CD14-positive monocyte (primary cell): ENCODE measurements around the gene RABL6. TPM values are rescaled to one million over a fixed set of nuclear protein-coding genes. Genes with fewer than 3 reads are reported as not detected.
"Not testable (repeated sequence)": the region's sequence is repeated elsewhere in the genome, so short reads cannot be mapped to it uniquely, and the experiment has no call there.

Experiments
- DNase-seq, 3 donors: peaks; one replicate each; pipeline ENCODE4 v3.0.0-alpha.2; 2011 to 2022
- H2AFZ ChIP-seq: 2 replicates; pipeline ENCODE4 v1.6.0; 2012; ENCODE audit warnings: mild to moderate bottlenecking, low read depth, low read length, inconsistent platforms; ENCODE audit not compliant: insufficient read depth, poor library complexity, severe bottlenecking
- H3K27ac ChIP-seq, 2 donors: 1 replicate in 1 of 2; 2 replicates in 1 of 2; pipeline ENCODE4 v1.5.1; 2012 to 2013; ENCODE audit warnings: low read length in 2 of 2, control low read depth in 1 of 2, inconsistent platforms in 1 of 2, low read depth in 1 of 2, mild to moderate bottlenecking in 1 of 2
- H3K27me3 ChIP-seq, 2 donors: one replicate each; pipeline versions ENCODE4 v1.6.0 to v1.6.1; 2011 to 2013; ENCODE audit warnings: low read length in 2 of 2; ENCODE audit not compliant: control insufficient read depth in 2 of 2, insufficient read depth in 2 of 2
- H3K36me3 ChIP-seq, 2 donors: replicated peaks in 1 of 2; 1 replicate in 1 of 2; 2 replicates in 1 of 2; pipeline versions ENCODE4 v1.5.1 to v1.6.1; 2012 to 2013; ENCODE audit warnings: low read length in 2 of 2, control low read depth in 1 of 2, inconsistent platforms in 1 of 2, mild to moderate bottlenecking in 1 of 2; ENCODE audit not compliant: insufficient read depth in 2 of 2, control insufficient read depth in 1 of 2
- H3K4me1 ChIP-seq, 2 donors: 1 replicate in 1 of 2; 2 replicates in 1 of 2; pipeline versions ENCODE4 v1.5.1 to v1.6.1; 2012 to 2013; ENCODE audit warnings: low read length in 2 of 2, control low read depth in 1 of 2, inconsistent platforms in 1 of 2, mild to moderate bottlenecking in 1 of 2, moderate library complexity in 1 of 2; ENCODE audit not compliant: insufficient read depth in 2 of 2, control insufficient read depth in 1 of 2
- H3K4me2 ChIP-seq: replicated peaks from 2 replicates; pipeline ENCODE3; 2012; ENCODE audit warnings: low read length, moderate library complexity, mild to moderate bottlenecking; ENCODE audit not compliant: poor library complexity, severe bottlenecking; ENCODE audit errors: extremely low read depth
- H3K4me3 ChIP-seq, 3 experiments: fragments of 200-600 bp in 1 of 3; sonication (generic) in 1 of 3; replicated peaks in 1 of 3; 1 replicate in 2 of 3; 2 replicates in 1 of 3; pipeline ENCODE4 v1.5.1; 2011 to 2013; ENCODE audit warnings: low read length in 3 of 3, mild to moderate bottlenecking in 3 of 3, control low read depth in 2 of 3, low read depth in 2 of 3, inconsistent platforms in 1 of 3, moderate library complexity in 1 of 3
- H3K79me2 ChIP-seq: 2 replicates; pipeline ENCODE4 v1.6.0; 2012; ENCODE audit warnings: mild to moderate bottlenecking, control low read depth, inconsistent platforms, low read length, moderate library complexity; ENCODE audit not compliant: insufficient read depth
- H3K9ac ChIP-seq: 2 replicates; pipeline ENCODE4 v1.6.0; 2017; ENCODE audit warnings: low read length, mild to moderate bottlenecking; ENCODE audit not compliant: insufficient read depth, poor library complexity, severe bottlenecking
- H3K9me3 ChIP-seq, 2 donors: replicated peaks in 1 of 2; 1 replicate in 1 of 2; 2 replicates in 1 of 2; pipeline versions ENCODE4 v1.5.1 to v1.6.1; 2012 to 2013; ENCODE audit warnings: low read length in 2 of 2, control low read depth in 1 of 2; ENCODE audit not compliant: control insufficient read depth in 1 of 2, insufficient read depth in 1 of 2
- H4K20me1 ChIP-seq: 2 replicates; pipeline ENCODE4 v1.6.0; 2012; ENCODE audit warnings: mild to moderate bottlenecking, low read length, control low read depth, moderate library complexity; ENCODE audit not compliant: insufficient read depth
- H3K27ac Mint-ChIP-seq, 7 donors: one replicate each; pipeline ENCODE4 v1.8.0; 2020; ENCODE audit warnings: mild to moderate bottlenecking in 7 of 7, mixed read lengths in 7 of 7, moderate library complexity in 6 of 7, inconsistent platforms in 2 of 7
- H3K27me3 Mint-ChIP-seq, 3 donors: one replicate each; pipeline ENCODE4 v1.8.0; 2021 to 2022; ENCODE audit warnings: low read depth in 3 of 3, mild to moderate bottlenecking in 3 of 3, mixed read lengths in 3 of 3, moderate library complexity in 3 of 3, inconsistent platforms in 1 of 3
- H3K36me3 Mint-ChIP-seq, 2 donors: one replicate each; pipeline ENCODE4 v1.8.0; 2020; ENCODE audit warnings: mixed read lengths in 2 of 2, inconsistent platforms in 1 of 2, mild to moderate bottlenecking in 1 of 2
- H3K4me1 Mint-ChIP-seq: one replicate; pipeline ENCODE4 v1.8.0; 2020; ENCODE audit warnings: mild to moderate bottlenecking, mixed read lengths
- H3K4me3 Mint-ChIP-seq, 2 donors: one replicate each; pipeline ENCODE4 v1.8.0; 2020; ENCODE audit warnings: mild to moderate bottlenecking in 2 of 2, mixed read lengths in 2 of 2, moderate library complexity in 1 of 2
- H3K9me3 Mint-ChIP-seq, 7 donors: one replicate each; pipeline ENCODE4 v1.8.0; 2020 to 2022; ENCODE audit warnings: mixed read lengths in 7 of 7, mild to moderate bottlenecking in 6 of 7, moderate library complexity in 6 of 7, inconsistent platforms in 2 of 7
- CTCF ChIP-seq: fragments of 200-600 bp; IDR thresholded peaks from one replicate; pipeline ENCODE4 v1.8.0; 2022; ENCODE audit warnings: antibody characterized with exemption, mild to moderate bottlenecking
- WGBS: methylation state at CpG from one replicate; pipeline ENCODE4 v1.1.5; 2013; ENCODE audit warnings: missing lambda C conversion rate; ENCODE audit not compliant: insufficient coverage; 5-methylcytosine and 5-hydroxymethylcytosine counted together
- intact Hi-C, 2 donors: fragments of 100-400 bp; cut with micrococcal nuclease; formaldehyde crosslinking; loops; one replicate each; pipeline versions ENCODE4 v1.15.0 to v1.15.1; 2023
- polyA plus RNA-seq, 3 donors: library from polyadenylated mRNA; depleted of rRNA in 1 of 3; unstranded in 2 of 3; stranded (reverse) in 1 of 3; fragments of 300-500 nt in 2 of 3; fragments of >200 nt in 1 of 3; fragmentation: Illumina TruSeq in 2 of 3; gene quantifications; 1 replicate in 2 of 3; 2 replicates in 1 of 3; pipeline ENCODE4 v1.2.3, GENCODE V29; 2012 to 2021

The RABL6 gene
- polyA plus RNA-seq, 3 donors: 6.7 to 30.9 (median 8.1) TPM

- peaks cover 66 to 82% (median 72%) of the 10 kb centered on the region in 3 donors for H3K27me3 Mint-ChIP-seq
- peaks cover 8 to 10% of the 10 kb centered on the region in 2 donors for H3K36me3 Mint-ChIP-seq
- Histone ChIP-seq H3K36me3 (no peaks in the 10 kb centered on the region), H3K79me2 (no peaks in the 10 kb centered on the region), H3K9ac (no peak overlapping the region), H3K4me3 (peak overlapping the region; percentile 5 to 70 (median 33)), H2AFZ (no peak overlapping the region), H3K27me3 (peaks cover 34 to 66% of the 10 kb centered on the region in 2 donors), H3K4me1 (peaks cover 18 to 26% of the 10 kb centered on the region in 2 donors), H3K9me3 (no peaks in the 10 kb centered on the region), H3K27ac (no peak overlapping the region), H4K20me1 (peaks cover 7% of the 10 kb centered on the region), H3K4me2 (peak overlapping the region; percentile 79)
- peaks cover 0 to 18% (median 3%) of the 10 kb centered on the region in 7 donors for H3K9me3 Mint-ChIP-seq
- peak overlapping the region; percentile 61 to 86 for H3K4me3 Mint-ChIP-seq
- DNase-seq: peak; percentile 19 to 37 (median 32)
- TF ChIP-seq CTCF: no peak
- intact Hi-C loops: loop anchor here in 1 of 2 donors (10.0 kb wide), 1 partner anchor 145 kb away; the partner anchor contains the start of genes C8G and FBXW5
- H3K4me1 Mint-ChIP-seq: peaks cover 22% of the 10 kb centered on the region
- WGBS: 0% methylated on average over 53 of the region's 63 CpGs
- H3K27ac Mint-ChIP-seq: no peak overlapping the region
These were observed 7.7 kb upstream of the RABL6 start for GRCh38 chr9:136799854-136800657.

DNA sequence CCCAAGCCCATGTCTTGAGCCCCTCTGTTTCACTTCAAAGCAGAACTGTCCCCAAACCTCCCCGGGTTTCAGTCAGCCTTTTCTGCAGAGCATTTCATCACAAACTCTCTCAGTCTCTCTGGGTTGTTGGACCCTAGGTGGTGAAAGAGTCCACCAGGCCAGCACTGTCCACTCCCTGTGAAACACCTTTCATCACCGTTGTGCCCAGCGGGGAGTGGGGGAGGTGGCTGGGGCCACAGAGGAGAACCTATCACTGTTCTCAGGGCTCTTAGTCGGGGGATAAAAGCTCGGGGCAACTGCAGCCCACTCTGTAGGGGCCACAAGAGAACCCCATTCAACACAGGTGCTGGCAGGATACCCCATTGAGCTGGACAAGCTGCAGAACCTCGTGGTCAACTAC, 5.4 kb upstream of the RABL6 start:
- Histone ChIP-seq H4K20me1 (peaks cover 7% of the 10 kb centered on the region), H3K27me3 (peaks cover 34 to 48% of the 10 kb centered on the region in 2 donors), H3K4me3 (no peak overlapping the region), H3K4me1 (peaks cover 23 to 33% of the 10 kb centered on the region in 2 donors), H3K9ac (no peak overlapping the region), H3K9me3 (no peaks in the 10 kb centered on the region), H3K27ac (no peak overlapping the region), H3K36me3 (no peaks in the 10 kb centered on the region), H3K79me2 (no peaks in the 10 kb centered on the region), H3K4me2 (no peak overlapping the region), H2AFZ (no peak overlapping the region)
- Mint-ChIP-seq H3K36me3 (peaks cover 13 to 17% of the 10 kb centered on the region in 2 donors), H3K27ac (no peak overlapping the region), H3K4me1 (peaks cover 28% of the 10 kb centered on the region), H3K4me3 (peak overlapping the region in 1 of 2 donors; percentile 86), H3K27me3 (peaks cover 48 to 60% (median 51%) of the 10 kb centered on the region in 3 donors), H3K9me3 (peaks cover 0 to 16% (median 2%) of the 10 kb centered on the region in 7 donors)
- 94% methylated on average over 4 of the region's 6 CpGs for WGBS
- DNase-seq: no peak
- TF ChIP-seq CTCF: no peak
- intact Hi-C loops: loop anchor here in 1 of 2 donors (10.0 kb wide), 1 partner anchor 142 kb away; the partner anchor contains the start of genes C8G and FBXW5

DNA sequence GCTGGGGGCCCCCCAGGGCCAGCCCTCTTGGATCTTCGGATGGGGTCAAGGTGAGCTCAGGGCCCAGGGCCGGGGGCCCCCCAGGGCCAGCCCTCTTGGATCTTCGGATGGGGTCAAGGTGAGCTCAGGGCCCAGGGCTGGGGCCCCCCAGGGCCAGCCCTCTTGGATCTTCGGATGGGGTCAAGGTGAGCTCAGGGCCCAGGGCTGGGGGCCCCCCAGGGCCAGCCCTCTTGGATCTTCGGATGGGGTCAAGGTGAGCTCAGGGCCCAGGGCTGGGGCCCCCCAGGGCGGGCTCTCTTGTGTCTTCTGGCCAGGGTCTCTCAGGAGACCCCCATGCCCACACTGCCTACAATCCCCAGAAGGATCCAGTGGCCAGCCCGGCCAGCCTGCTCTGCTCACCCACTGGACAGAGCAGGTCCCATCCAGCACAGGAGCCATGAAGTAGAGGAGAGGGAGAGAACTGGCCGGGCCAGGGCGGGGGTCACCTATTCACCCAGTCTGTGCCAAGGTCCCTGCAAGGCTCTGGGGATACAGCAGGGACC, 4.7 kb upstream of the RABL6 start:
- Histone ChIP-seq H3K4me1 (peaks cover 23 to 35% of the 10 kb centered on the region in 2 donors), H3K27me3 (peaks cover 32 to 43% of the 10 kb centered on the region in 2 donors)
- 82% methylated on average over 2 of the region's 9 CpGs for WGBS
- H4K20me1 ChIP-seq, H3K4me3 ChIP-seq, H3K9ac ChIP-seq, H3K4me3 Mint-ChIP-seq, H3K36me3 ChIP-seq, H3K9me3 ChIP-seq, DNase-seq, H2AFZ ChIP-seq, H3K27ac Mint-ChIP-seq, H3K4me2 ChIP-seq, H3K79me2 ChIP-seq, H3K27ac ChIP-seq: not testable (repeated sequence)
- Mint-ChIP-seq H3K9me3 (peaks cover 0 to 14% (median 1%) of the 10 kb centered on the region in 7 donors), H3K4me1 (peaks cover 28% of the 10 kb centered on the region), H3K27me3 (peaks cover 42 to 52% (median 43%) of the 10 kb centered on the region in 3 donors), H3K36me3 (peaks cover 13 to 17% of the 10 kb centered on the region in 2 donors)
- intact Hi-C loops: loop anchor here in 1 of 2 donors (10.0 kb wide), 1 partner anchor 142 kb away; the partner anchor contains the start of genes C8G and FBXW5
